GM12892 (cell line): ENCODE data around the gene UNKL.

ENCODE experiments used
- POLR2A ChIP-seq: IDR thresholded peaks from 2 replicates; pipeline ENCODE4 v1.6.1; 2011; ENCODE audit warnings: low read depth, low read length, control low read depth
- TAF1 ChIP-seq: IDR thresholded peaks from 2 replicates; pipeline ENCODE4 v1.6.1; 2011; ENCODE audit warnings: low read depth, mild to moderate bottlenecking, control low read depth, low read length, borderline replicate concordance

GRCh38 chr16:1408171-1408837 lies 6.2 kb downstream of the UNKL start:
- TF ChIP-seq TAF1 (no peak), POLR2A (no peak)
